MV-4-11 (cell line): ENCODE data around the gene CHSY3.

Experiments used
- DNase-seq: peaks from one replicate; lab custom pipeline; 2025; lab: John Stamatoyannopoulos, UW

The CHSY3 gene

GRCh38 chr5:129945774-129946270 is 41.6 kb downstream of the CHSY3 start:
- DNase-seq: no peak

- no peak for DNase-seq
Measured at GRCh38 chr5:129951039-129951438, 46.8 kb downstream of the CHSY3 start.

DNA sequence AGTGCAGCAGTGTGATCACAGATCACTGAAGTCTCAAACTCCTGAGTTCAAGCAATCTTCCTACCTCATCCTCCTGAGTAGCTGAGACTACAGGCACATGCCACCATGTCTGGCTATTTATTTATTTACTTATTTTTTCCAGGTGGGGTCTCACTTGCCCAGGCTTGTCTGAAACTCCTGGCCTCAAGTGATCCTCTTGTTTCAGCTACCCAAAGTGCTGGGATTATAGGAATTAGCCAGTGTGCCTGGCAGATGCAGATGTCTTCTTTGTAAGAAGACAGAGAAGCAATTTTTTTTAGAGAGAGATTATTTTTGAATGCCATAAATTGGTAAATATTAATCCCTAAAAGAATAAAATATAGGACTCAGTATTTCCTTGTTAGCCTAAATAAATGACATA is 54.3 kb downstream of the CHSY3 start:
- DNase-seq: no peak

DNA sequence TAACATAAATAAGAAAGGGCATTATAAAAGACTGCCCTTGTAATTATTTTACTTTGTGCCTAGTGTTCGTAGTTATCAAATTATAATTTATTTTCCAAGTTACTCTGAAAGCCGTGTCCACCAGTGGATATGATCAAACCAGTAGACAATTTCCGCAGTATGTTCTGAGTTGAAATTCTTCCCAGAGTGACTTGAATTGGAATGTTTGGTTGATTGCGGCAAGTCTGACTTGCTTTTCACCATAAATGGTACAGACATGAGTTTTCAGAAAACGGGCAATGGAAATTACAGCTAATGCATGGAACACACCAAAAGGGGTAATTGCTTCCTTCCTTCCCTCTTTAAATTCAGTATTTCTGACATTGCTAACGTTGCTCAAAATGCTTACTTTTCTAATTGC is 56.6 kb downstream of the CHSY3 start:
- DNase-seq: no peak

DNA sequence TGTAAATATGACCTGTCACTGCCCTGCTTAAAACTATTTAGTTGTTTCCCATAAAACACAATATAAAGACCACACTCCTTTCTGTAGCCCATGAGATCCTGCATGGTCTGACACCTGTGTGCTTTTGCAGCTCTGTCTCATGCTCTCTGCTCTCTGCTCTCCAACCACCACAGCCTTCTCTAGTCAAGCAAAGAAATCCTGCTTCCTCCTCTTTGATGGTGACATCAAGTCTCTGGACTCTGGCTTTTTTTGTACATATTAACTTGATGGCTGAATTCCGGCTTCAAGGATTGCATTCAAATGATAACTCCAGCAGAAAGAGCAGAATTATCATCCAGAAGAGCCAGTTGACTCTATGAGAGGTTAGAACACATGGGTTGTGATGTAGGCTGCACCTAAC is 58.2 kb downstream of the CHSY3 start:
- DNase-seq: no peak

DNA sequence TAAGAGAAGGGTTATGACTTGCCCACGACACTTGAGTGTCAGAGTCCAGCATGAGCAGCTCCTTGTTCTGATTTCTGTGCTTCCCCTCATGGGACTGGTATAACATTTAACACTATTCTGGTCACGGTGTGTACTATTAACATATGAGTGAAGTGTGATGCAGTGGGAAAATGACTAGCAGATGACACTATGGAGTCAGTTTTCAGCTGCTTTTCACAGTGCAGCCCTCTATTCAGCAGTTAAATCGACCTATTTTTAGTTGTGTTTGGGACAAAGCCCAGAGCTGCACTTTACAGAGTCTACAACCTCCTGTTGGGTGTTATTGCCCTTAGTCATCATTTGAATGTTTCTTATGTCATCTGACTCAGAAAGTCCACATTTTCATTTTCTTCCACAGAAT is 59.1 kb downstream of the CHSY3 start:
- no peak for DNase-seq

DNA sequence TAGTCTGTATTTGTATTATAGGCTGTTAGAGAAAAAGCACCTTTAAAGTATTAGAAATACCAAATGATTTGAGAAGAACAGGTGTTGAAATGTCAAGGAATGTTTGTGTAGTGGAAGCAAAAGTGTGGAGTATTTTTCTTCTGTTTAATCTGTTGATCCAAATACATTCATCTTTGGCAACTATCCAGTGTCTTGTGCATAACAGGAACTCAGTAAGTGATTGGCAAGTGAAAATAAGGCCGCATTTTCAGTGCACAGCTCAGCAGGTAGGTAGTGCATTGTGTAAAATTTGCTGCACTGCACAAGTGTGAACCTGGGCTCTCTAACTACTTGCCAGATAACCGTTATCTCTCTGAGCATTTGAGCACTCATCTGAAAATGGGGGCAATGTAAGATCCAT is 61.8 kb downstream of the CHSY3 start:
- DNase-seq: no peak

GRCh38 chr5:129971714-129972113 is 67.4 kb downstream of the CHSY3 start:
- no peak for DNase-seq

GRCh38 chr5:129972465-129973141 is 68.3 kb downstream of the CHSY3 start:
- no peak for DNase-seq

DNA sequence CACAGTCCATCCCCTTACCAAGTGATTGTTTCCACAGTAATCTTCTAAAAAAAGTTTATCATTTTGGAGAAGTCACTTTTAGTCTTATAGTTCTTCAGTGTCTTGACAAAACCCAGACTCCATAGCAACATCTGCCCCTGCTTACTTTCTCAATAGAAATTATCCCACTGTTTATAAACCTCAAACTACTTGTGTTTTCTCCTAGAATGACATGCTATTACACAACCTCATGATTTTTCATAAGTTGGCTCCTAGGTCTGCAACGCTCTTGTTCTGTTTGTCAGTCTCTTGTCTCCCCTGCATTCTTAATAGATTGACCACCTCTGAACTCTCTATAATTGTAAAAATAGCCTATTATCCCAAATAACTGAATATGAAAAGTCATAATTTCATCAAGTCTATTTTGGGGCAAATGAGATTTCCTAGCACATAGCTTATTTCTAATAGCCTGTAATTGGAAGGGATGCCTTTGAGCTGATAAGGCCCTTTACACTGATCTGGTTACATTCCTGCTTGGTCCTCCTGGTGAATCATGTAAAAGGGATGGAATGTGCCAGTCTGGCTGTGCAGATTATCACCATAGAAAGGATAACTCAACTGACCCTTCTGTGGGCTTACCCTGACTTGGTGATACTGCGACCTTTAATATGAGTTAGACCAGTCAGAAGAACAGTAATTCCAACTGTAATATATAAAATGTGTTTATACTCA is 69.6 kb downstream of the CHSY3 start:
- no peak for DNase-seq

- no peak for DNase-seq
Measured at GRCh38 chr5:129977810-129978209, 73.5 kb downstream of the CHSY3 start.

- DNase-seq: no peak
Measured at GRCh38 chr5:129978270-129978669, 74.0 kb downstream of the CHSY3 start.

GRCh38 chr5:129988453-129988852 is 84.2 kb downstream of the CHSY3 start:
- no peak for DNase-seq

DNA sequence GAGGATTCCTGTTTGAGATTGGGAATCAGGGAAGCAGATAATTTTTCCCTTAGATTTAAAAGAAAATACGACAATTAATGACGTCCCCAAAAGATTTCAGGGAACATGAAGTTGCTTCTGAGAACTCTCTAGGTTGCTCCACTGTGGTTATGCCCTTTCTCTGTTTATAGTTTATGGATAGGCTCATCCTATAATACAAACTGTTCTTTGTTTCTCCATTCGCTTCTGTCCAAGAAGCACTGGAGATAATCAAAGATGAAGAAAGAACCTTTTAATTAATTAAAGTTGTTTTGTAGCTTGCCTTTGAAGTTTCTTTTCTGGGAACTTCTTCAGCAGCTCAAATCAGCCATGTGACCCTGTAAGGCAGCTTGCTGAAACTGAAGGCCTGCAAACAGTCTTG is 87.5 kb downstream of the CHSY3 start:
- DNase-seq: no peak

DNA sequence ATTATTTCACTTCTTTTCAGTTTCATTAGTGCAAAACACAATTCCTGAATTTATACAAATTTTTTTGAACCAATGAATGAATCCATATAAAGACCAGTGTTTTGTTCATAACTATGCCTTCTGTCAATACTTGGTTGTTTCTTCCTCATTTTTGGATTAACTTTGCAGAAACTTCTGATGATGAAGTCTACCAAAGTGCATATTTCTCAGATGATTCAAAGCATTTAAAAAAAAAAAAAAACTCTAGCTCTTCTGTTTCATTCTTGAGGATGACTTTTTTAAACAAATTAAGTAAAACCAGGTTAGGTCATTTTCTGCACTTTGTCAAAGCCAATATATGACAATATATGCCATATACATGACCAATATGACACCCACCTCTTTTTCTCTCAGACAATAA is 92.6 kb downstream of the CHSY3 start:
- DNase-seq: no peak

- DNase-seq: no peak
Measured at GRCh38 chr5:130000460-130000859, 96.2 kb downstream of the CHSY3 start.

- DNase-seq: no peak
Measured at GRCh38 chr5:130002183-130002582, 97.9 kb downstream of the CHSY3 start.

DNA sequence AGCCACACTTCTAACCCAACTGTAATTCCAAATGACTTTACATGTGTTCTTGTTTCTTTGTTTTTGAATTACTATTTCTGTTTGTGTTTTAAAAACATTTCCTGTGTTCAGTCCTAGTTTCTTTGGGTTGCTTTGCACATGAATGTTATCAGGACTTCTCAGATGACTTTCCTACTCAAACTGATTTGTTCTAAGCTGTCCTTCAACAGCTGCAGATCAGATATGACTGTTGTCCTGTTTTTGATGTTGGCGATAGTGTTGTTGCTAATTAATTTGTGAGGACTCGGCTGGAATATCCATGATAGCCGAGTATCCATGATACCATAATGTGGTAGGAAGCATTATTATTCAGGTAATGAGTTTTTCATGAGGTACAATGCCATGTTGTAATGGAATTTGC is 98.6 kb downstream of the CHSY3 start:
- no peak for DNase-seq

- no peak for DNase-seq
Measured at GRCh38 chr5:130011986-130012385, 107.7 kb downstream of the CHSY3 start.

- DNase-seq: no peak
Measured at GRCh38 chr5:130017173-130017572, 112.9 kb downstream of the CHSY3 start.

DNA sequence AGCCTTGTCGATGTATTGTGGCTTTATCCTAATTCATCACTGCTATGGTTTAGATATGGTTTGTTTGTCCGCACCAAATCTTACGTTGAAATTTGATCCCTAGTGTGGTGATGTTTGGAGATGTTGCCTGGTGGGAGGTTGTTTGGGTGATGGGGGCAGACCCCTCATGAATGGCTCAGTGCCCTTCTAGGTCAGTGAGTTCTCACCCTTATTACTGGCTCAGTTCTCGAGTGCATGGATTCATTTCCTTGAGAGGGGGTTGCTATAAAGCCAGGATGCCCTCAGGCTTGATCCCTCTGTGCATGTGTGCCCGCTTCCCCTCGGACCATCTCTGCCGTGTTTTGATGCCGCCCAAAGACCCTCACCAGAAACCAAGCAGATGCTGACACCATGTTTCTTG is 114.4 kb downstream of the CHSY3 start:
- DNase-seq: no peak

- DNase-seq: no peak
Measured at GRCh38 chr5:130021000-130021399, 116.7 kb downstream of the CHSY3 start.

GRCh38 chr5:130021876-130022275 is 117.6 kb downstream of the CHSY3 start:
- no peak for DNase-seq

DNA sequence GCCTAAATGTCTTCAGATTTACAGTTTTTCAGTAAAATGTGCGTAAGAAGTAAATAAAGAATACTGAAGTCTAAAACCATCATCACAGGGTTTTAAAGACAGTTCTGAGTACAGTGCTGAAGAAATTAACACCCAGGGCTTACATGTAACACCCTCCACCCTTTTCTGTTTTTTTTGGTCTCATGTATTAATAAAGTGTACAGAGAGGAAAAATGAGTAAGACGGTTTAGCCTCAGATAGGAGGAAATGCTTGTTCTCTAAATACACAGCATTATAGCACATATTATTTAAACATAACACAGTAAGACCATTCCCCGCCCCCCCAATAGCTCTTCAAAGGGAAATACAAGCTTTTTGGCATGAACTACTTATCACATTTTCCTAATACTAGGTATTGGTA is 119.3 kb downstream of the CHSY3 start:
- no peak for DNase-seq
